HS-5 (cell line): ENCODE data around the gene AMH.
"Not testable (repeated sequence)": the region's sequence is repeated elsewhere in the genome, so short reads cannot be mapped to it uniquely, and the experiment has no call there.

Experiments used
- DNase-seq: peaks from one replicate; pipeline ENCODE4 v3.0.0-alpha.2; 2012; ENCODE audit warnings: low read depth

The AMH gene

DNA sequence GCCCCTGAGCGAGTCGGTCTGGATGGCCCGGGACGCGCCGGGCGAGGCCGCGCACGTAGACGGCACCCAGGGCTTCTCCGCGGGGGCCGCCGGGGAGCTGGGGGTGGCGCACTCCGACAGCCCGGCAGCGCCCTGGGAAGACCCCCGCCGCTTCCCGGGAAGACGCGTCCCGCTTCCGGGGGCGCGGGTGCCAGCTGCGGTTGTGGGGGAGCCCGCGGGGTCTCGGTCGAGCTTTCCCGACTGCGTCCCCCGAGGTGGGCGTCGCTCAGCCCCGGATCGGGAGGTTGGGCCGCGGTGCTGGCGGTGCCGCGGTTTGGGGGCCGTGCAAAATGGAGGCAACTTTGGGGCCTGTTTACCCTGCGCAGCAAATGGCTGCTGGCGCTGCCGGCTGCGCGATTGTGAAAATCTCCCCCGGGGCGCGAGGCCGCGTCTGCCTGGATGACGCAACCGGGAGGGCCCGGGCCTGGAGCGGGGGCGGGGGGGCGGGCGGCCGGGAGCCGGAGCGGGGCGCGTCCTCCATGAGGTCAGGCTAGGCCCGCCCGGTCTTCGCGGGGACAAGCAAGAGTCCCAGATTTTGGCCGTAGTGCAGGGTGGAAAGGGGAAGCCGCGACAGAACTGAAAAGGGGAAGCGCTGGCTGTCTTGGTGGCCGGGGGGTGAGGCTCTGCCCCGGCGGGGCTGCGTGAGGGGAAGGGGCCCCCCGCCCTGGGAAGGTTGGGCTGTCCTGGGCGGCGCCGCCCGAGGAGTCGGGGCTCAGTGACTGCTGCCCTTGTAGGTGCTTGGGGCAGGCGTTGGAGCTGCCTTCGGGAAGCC lies 21.5 kb downstream of the AMH start:
- no peak for DNase-seq

DNA sequence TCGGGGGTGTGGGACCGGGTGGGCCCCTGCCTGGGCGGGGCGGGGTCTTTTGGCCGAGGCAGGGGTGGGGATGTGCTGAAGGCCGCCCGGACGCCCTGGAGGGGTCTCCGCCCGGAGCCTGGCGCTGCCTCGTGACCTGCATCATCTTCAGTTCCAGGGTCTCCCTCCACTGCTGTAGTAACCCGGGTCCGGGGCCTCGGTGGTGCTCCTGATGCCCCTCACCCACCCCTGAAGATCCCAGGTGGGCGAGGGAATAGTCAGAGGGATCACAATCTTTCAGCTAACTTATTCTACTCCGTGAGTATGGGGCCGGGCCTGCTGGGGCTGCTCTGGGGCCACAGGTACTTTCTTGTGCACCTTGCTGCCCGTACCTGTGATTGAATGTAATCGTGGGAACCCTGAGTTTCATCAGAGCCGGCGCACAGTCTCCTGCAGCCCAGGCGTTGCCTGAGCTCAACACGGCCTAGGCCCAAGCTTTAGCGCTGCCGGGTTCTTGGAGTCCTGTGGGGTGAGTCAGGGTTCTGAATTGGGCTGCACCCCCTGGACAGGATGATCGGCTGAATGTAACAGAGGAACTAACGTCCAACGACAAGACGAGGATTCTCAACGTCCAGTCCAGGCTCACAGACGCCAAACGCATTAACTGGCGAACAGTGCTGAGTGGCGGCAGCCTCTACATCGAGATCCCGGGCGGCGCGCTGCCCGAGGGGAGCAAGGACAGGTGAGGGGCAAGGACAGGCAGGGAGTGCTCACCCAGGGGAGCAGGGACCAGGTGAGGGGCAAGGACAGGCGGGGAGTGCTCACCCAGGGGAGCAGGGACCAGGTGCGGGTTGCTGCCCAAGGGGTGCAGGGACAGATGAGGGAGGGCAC lies 22.3 kb downstream of the AMH start:
- DNase-seq: peak; percentile 53

DNA sequence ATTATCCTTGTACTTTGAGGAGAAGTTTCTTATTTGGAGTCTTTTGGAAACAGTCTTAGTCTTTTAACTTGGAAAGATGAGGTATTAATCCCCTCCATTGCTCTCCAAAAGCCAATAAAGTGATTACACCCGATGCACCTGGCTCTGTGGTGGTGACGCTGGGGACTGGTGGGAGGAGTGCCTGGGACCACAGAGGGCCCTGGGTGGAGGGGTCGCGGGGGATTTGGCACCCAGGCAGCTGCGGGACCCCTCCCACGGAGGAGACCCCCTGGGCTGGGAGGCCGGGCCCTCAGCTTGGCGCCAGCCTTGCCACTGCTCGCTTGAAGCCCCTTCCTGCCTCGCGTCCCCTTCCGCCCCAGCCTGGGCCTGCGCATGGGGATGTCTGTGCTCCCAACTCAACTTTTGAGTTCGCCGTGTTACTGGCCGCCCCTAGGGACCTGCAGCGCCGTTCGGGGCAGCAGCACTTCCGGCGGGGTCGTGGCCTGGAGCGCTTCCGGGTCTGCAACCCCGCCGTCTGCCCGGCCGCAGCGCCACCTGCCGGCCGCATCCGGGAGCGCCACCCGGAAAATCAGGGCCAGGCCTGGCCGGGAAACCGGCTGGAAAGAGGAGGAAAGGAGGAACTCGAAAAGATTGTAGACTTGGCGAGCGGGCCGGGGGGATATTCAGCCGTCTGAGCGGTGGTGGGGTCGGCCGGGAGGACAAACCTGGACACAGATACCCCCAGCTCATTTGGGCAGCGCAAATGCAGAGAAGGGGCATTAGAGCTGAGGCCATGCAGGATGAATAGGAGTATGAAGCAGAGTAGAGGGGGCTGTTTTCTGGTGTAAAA lies 24.4 kb downstream of the AMH start:
- DNase-seq: no peak

DNA sequence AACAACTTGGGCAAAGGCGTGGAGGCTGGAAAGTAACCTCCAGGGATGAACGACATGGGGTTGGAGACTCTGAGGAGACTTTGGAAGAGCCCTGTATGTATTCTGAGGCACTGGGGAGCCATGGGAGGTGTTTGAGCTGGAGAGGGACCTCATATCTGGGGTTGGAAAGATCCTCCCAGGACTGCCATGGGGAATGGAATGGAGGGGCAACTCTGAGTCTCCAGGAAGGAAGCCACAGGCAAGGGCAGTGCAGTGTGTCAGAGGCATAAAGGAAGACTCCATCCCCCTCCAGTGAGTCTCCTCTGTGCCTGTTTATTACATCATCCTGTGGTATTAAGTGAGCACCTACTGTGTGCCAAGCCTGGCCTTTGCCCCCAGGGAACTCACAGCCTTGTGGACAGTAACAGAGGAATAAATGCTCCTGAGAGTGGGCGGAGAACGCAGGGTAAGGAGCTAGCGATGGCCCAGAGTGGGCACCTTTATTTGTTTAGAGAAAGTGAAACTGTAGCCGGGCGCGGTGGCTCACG lies 25.1 kb downstream of the AMH start:
- no peak for DNase-seq

DNA sequence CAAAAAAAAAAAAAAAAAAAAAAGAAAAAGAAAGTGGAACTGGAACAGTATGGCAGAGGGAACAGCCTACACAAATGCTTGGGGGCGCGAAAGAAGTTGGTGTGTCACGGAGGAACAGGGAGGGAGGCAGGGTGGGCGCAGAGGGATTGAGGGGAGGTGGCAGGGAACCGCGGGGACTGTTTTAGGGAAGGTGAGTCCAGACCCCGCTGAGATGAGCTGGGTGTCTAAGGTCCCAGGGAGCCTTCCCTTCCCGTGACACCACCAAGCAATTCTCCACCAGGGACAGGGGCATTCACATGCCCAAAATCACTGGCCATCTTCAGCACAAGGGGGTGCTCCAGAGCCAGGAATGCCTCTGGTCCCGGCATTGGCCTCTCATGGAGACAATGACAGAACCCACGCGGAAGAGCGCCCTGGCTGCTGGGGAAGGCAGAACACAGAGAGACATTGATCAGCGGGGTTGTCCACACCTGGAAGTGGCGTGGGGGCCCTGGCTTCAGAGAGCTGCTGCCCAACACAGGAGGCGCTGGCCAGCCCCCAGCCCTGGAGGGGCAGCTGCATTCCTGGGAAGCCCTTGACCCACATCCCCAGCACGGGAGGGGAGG lies 25.9 kb downstream of the AMH start:
- DNase-seq: no peak

DNA sequence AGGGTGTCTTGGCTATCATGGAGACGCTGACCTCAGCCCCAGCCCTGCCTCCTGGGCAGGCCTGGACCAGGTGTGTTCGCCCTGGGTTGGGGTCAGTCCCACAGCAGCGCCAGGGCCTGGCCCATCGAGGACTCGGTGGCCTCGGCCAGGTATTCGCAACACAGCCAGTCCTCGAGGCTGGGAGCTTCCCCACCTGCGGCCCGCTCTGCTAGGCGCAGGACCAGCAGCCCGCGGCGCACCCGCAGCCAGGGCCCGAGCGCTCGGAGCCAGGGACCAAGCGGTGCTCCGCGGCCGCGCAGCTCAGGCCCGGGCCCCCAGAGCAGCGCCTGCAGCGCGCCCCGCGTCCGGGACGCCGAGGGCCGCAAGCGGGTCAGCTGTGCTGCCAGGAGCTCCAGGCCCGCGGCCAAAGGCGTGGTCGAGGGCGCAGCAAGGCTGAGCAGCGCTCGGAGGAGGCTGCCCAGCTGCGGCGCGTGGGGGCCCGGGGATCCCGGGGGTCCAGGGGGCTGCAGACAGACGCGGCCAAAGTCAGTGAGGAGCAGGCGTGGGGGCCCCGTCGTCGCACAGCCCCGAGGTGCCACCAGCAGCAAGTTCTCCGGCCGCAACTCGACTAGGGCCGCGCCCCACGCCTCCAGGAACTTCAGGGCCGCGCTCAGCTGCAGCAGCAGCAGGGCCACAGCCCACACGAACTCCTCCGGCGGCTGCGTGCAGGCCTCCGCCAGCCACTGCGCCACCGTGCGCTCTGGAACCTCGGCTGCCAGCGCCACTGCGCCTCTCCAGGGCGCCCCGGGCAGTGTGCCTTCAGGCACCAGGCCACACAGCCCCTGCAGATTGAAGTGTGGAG lies 26.7 kb downstream of the AMH start:
- DNase-seq: no peak

DNA sequence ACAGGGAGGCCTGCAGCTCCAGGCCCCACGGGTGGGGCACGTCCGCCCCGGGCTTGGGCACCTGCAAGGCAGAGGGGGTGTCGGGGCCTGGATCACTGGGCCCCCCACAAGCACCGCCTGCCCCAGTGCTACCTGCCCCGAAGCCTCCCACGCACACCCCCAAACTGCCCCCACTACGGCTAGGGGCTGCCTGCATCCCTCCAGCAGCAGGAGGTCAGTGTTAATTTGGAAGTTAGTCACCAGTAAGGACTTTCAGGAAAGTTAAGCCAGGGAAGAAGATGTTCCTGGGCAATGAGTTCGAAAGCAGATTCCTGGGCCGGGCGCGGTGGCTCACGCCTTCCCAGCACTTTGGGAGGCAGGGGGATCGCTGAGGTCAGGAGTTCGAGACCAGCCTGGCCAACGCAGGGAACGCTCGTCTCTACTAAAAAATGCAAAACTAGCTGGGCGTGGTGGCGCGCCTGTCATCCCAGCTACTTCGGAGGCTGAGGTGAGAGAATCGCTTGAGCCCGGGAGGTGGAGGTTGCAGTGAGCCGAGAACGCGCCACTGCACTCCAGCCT lies 27.4 kb downstream of the AMH start:
- no peak for DNase-seq

DNA sequence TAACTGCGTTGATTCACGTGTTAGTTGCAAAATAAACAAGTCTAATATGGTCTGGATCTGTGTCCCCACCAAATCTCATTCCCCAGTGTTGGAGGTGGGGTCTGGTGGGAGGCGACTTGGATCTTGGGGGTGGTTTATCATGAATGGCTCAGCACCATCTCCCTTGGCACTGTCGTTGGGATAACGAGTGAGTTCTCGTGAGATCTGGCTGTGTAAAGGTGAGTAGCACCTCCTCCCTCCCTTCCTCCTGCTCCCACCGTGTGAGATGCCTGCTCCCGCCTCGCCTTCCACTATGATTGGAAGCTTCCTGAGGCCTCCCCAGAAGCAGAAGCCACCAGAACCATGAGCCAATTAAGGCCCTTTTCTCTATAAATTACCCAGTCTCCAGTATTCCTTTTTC lies 28.0 kb downstream of the AMH start:
- DNase-seq: no peak

DNA sequence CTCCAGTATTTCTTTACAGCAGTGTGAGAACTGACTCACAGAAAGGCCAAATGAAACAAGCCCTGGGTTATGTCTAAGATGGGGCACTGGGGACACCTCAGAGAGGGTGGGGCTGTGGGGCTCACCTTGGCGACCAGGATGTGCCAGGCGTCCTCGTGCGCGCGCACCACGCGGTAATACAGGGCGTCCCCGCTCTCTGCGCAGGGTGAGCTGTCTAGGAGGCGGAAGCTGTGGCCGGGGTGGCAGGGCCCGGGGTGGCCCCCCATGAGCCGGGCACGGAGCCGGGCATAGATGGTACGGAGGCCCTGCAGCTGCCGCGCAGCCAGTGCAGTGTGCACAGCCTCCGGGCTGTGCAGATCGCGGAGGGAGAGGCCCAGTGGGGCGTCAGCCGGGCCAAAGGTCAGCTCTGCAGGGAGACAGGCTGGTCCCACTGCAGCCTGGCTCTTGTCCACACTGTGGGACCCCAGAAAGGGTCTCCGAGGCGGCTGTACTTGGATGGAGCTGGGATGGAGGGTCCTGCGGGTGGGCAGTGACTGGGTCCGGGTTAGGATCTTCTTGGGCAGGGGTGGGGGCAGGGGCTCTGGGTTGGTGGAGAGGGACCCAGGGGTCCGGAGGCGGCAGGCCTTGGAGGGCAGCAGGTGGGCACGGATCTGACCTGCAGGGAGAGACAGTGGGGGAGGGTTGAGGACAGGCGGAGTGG lies 29.5 kb downstream of the AMH start:
- DNase-seq: no peak

DNA sequence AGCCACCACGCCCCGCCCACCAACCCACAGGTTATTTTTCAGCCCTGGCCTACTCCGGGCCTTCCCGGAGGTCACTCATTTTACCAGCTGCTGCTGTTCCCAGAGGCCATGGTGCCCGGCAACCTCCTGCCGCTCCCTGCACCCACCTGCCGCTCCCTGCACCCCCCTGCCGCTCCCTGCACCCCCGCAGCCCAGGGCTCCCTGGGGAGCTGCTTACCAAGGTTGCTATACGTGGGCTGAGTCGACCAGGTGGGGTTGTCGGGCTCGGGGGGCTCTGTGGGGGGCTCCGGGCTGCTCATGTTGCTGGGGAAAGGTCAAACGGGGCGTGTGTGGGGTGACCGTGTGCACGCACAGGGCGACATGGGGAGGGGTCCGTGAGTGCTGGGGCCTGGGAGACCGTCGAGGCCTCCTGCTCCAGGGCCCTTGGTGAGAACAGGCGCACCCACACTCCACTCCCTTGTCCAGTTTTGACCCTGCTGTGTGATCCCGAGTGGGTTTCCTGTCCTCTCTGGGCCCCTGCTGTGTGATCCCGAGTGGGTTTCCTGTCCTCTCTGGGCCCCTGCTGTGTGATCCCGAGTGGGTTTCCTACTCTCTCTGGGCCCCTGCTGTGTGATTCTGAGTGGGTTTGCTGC lies 31.6 kb downstream of the AMH start:
- DNase-seq: no peak

DNA sequence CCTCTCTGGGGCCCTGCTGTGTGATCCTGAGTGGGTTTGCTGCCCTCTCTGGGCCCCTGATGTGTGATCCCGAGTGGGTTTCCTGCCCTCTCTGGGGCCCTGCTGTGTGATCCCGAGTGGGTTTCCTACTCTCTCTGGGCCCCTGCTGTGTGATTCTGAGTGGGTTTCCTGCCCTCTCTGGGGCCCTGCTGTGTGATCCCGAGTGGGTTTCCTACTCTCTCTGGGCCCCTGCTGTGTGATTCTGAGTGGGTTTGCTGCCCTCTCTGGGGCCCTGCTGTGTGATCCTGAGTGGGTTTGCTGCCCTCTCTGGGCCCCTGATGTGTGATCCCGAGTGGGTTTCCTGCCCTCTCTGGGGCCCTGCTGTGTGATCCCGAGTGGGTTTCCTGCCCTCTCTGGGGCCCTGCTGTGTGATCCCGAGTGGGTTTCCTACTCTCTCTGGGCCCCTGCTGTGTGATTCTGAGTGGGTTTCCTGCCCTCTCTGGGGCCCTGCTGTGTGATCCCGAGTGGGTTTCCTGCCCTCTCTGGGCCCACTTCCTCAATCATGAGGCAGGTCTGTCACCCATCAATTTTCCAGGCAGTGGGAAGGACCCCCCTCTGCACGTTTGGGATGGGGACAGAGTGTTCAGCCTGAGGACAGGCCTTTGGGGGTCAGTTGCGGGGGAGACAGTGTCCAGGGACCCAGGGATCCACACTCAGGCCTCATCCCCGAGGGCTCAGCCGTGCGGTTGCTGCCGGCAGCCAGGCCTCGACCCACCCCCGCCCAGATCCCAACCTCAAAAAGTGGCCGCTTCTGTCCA lies 32.3 kb downstream of the AMH start:
- not testable (repeated sequence) for DNase-seq

DNA sequence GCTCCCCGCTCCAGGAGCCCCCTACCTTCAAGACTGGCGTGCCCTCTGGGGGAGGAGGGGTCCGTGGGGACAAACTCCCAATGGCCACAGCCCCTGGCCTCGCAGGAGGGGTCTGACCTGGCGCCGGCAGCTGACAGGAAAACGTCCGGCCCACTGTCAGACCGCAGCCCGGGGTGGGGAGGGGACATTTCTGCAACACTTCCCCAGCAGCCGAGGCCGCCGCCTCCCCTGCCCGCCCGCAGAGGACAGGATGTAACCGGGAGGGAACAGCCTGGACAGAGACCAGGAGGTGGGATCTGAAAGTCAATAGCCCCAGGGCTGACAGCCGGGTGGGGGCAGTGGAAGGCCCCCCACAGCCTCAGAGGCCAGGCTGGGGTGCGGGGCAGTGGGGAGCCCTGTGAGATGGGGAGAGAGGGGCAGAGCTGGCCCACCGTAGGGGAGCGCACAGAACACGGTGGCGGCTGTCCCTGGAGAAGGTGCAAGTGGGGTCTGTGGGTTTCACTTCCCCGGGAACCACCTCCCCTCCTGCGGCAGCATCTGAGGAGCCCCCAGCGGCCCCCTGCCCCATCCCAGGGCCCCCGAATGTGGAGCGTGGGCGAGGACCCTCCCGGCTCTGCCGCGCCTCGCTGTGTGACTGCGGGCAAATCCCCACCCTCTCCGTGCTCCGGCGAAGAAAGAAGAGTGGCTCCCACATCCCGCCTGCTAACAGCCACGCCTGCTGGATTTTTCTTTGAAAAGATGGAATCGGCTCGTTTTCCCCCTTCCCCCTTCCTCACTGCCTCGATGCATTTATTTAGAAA lies 33.1 kb downstream of the AMH start, which contains the start of gene PEAK3:
Gene PEAK3 (minus strand): TSS at position 114 of the 800 bp plus-strand sequence. CDS start 1,244 bp downstream, outside the sequence.
- DNase-seq: no peak

DNA sequence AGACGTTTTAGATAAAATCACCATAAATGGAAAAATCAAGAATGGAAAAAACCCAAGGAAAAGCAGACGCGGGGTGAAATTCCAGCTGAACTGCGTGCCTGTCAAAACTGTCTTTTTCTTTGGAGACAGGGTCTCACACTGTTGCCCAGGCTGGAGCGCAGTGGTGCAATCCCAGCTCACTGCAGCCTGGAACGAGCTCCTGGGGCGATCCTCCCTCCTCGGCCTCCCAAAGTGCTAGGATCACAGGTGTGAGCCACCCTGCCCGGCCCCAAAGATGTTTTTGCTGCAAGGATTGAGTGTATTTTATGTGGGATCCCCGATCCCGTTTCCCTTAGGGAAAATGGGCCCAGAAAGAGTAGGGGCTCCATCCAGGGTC lies 33.7 kb downstream of the AMH start:
- DNase-seq: no peak

DNA sequence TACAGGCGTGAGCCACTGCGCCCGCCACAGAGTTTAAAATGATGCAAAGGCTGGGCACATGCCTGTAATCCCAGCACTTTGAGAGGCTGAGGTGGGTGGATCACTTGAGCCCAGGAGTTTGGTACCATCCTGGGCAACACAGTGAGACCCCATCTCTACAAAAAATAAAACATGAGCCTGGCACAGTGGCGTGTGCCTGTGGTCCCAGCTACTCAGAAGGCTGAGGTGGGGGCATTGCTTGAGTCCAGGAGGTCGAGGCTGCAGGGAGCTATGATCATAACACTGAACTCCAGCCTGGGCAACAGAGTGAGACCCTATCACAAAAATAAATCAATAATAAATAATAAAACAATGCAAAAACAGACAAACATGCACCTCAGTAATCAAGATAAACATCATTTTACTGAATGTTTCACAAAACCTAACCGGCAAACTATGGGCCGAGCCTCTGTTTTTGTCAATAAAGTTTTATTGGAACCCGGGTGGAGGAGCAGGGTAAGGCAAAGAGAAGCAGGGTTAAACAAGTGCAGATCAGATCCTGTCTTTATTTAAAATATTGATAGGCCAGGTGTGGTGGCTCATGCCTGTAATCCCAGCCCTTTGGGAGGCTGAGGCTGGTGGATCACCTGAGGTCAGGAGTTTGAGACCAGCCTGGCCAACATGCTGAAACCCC lies 34.8 kb downstream of the AMH start:
- DNase-seq: no peak

DNA sequence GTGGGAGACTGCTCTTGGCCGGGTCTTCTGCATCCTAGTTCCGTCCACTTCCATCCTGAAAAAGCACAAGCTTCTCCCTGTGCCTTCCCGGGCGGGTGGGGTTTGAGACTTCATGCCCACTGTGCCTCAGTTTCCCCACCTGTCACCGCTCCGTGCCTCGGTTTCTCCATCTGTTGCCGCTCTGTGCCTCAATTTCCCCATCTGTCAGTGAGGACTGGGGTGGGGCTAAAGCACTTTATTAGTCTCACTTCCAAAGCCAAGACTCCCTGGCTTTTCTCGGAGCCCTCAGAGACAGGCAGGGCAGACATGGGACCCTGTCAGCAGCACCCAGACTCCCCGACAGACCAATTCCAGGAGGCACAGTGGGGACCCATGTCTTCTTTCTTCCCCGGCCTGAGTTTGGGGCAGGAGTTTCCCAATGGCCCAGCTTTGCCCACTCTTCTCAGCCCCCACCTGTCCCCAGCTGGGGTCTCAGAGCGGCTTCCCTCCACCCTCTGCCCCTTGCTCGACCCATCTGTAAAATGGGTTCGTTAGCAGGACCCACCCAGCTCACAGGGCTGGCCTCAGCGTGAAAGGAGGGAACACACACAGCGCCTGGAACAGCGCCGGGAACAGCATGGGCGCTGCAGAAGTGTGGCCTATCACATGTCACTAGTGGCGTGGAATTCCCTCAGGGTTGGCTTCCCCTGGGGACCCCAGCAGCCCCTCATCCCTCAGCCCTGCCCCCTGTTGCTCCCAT lies 37.4 kb downstream of the AMH start:
- DNase-seq: no peak
